Stimulated activated CD4-positive, alpha-beta T cell treated with anti-CD3 and anti-CD28 coated beads, Interleukin-1b, Interleukin-23, amount 100 ng/mL, for 1 hour (primary cell): ENCODE results near the gene RRP1B.
"Not testable (repeated sequence)": the region's sequence is repeated elsewhere in the genome, so short reads cannot be mapped to it uniquely, and the experiment has no call there.

ENCODE experiments used
- DNase-seq, 2 donors: peaks; one replicate each; pipeline ENCODE4 v3.0.0-alpha.2; 2020; ENCODE audit warnings: low read depth in 2 of 2

Gene RRP1B

DNA sequence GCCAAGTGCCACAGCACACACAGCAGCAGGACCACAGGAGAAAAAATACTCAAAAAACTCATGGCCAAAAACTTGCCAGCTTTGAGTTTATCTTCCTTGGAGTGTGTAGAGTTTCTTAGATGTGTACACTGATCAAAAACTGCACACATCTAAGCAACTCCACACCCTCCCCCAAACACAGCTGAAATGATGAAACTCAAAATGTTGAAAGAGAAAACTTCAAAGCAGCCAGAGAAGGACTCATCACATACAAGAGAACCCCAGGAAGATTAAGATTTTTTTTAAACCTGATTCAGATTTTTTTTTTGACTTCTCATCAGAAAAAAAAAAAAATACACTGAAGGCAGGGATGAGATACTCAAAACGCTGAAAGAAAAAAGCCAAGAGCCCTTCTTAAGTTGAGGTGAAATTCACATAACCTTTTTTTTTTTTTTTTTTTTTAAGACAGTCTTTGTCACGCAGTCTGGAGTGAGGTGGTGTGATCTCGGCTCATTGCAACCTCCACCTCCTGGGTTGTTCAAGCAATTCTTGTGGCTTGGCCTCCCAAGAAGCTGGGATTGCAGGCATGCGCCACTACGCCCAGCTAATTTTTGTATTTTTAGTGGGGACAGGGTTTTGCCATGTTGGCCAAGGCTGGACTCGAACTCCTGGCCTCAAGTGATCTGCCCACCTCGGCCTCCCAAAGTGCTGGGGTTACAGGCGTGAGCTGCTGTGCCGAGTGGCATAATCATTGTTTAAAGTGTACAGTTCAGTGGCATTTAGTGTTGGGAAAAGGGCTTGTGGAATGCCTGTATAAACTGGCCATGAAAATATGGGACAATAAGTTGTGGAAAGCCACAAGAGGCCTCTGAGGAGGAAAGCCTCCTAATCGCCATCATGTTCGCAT is 38.6 kb downstream of the RRP1B start:
- DNase-seq = no peak

GRCh38 chr21:43699492-43699777 is 40.1 kb downstream of the RRP1B start:
- not testable (repeated sequence) for DNase-seq

GRCh38 chr21:43699933-43700599 is 40.7 kb downstream of the RRP1B start:
- no peak for DNase-seq

DNA sequence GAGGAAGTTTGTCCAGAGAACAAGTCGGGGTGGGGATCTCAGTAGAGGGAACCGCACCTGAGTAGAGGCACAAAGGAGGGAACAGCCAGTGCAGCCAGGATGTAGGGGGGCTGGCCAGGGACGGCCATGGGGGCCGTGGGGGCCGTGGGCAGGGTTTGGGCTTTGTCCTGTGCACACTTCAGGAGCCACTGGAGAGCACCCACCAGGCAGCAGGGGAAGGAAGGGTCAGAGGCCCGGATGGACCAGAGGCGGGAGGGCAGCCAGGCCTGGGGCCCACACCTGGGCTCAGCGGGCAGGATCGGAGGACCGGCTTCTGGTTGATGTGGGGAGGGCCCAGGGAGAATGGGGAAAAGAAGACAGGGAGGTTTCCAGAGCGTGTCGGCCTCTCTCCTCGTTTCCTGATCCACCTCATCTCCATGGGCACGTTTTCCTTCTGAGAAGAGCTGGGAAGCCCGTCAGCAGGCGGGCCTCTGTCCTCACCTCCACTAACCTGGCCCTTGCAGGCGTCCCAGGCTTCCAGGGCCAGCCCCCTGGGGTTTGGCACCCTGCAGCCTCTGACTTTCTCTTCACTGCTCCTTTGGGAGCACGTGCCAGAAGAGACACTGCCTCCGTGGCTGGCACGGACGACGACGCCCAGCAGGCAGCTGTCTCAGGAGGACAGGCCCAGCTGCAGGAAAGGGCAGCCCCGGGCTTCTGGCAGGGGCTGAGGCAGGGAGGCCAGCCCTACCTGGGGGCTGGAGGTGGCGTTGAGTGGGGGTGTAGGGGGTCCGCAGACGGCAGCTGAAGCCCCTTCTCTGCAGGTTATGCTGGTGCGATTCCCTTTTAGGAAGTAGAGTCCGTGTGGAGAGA is 42.8 kb downstream of the RRP1B start:
- DNase-seq = no peak

DNA sequence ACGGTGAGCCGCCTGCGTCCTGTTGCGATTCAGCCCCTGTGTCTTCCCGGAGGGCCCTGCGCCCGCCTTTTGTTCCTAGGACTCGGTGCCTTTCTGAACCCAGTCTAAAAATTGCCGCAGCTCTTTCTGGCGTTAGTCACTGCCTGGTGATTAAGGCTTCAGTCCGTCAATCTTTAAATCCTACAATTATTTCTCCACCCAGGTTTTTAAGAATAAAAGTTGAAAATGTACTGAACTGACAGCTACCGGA is 43.4 kb downstream of the RRP1B start:
- no peak for DNase-seq

GRCh38 chr21:43703035-43703880 is 43.9 kb downstream of the RRP1B start:
- DNase-seq = no peak

- no peak for DNase-seq
These were observed 48.1 kb downstream of the RRP1B start for GRCh38 chr21:43707462-43707861.

DNA sequence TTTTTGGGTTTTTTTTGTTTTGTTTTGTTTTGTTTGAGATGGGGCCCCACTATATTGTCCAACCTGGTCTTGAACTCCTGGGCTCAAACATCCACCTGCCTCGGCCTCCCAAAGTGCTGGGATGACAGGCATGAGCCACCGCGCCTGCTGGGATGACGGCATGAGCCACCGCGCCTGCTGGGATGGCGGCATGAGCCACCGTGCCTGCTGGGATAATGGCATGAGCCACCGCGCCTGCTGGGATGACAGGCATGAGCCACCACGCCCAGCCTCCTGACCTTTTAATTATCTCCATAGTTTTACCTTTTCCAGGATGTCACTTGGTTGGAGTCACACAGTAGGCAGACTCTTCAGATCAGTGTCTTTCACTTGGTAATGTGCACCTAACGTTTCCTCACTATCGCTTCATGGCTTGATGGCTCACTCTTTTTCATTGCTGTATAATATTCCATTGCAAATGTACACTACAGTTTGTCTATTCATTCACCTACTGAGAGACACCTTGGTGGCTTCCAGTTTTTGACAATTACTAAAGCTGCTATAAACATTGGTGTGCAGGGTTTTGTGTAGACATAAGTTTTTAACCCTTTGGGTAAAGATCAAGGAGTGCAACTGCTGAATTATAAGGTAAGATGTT is 49.5 kb downstream of the RRP1B start:
- DNase-seq = no peak

- no peak for DNase-seq
These were observed 53.0 kb downstream of the RRP1B start for GRCh38 chr21:43712268-43712942.

- DNase-seq = not testable (repeated sequence)
These were observed 53.8 kb downstream of the RRP1B start for GRCh38 chr21:43713123-43713522.

DNA sequence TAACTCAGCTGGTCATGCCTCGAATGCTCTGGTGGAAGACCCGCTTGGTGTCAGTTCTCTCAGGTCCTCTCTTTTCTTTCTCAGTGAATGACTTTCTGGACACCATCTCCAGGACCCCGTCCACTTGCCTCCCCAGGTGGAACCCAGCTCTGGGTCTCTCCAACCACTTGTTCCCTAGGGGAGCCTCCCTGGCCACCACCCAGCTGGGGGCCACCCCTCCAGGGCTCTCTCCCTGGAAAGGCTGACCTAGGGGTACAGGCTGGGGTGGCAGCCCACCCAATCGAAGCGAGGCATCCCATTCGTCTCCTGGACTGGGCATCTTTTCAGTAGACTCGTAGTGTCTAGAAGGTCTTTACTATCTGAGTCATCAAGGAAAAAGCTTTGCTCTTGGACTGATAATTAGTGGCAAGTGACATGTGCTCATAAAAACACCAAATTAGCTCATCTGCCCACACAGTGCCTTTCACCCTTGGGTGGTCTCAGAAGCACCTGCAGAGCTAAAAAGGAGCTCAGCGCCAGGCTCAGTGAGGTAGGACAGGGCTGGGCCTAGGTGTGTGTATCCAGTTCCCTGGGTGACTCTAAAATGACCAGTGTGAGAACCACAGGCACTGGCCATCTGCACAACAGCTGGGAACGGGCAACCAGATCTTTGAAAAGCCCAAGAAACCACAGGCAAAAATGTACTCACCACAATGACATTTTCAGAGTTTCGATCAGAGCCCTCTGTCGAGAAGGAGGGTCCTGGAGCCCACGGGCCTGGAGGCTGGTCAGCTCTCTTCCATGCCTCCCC is 57.2 kb downstream of the RRP1B start:
- no peak for DNase-seq

DNA sequence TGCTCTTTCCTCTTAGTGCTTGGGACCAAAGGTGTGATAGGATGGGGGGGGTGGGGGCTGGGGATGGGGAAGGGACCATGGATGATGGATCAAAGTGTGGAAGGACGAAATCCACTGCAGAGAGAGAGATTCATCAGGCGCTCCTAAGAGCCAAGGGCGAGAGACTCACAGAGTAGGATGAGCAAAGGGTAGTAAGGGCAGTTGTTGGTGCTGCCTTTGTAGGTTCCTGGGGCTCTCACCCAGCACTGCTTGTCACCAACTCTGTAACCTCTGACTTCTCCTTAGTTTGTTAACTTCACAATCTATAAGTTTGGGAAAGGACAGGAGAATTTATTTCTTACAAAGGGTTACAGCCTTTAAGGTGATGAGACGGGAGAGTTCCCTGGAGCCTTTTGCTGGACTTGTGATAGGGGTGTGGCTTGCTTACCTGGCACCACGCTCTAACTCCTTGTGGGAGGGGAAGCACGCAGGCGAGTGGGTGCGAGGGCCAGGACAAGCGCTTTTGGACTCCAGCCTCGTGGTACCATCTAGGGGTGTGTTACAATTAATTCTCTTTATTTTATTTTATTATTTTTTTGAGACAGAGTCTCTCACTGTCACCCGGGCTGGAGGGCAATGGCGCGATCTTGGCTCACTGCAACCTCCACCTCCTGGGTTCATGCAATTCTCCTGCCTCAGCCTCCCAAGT is 58.0 kb downstream of the RRP1B start:
- DNase-seq = no peak

DNA sequence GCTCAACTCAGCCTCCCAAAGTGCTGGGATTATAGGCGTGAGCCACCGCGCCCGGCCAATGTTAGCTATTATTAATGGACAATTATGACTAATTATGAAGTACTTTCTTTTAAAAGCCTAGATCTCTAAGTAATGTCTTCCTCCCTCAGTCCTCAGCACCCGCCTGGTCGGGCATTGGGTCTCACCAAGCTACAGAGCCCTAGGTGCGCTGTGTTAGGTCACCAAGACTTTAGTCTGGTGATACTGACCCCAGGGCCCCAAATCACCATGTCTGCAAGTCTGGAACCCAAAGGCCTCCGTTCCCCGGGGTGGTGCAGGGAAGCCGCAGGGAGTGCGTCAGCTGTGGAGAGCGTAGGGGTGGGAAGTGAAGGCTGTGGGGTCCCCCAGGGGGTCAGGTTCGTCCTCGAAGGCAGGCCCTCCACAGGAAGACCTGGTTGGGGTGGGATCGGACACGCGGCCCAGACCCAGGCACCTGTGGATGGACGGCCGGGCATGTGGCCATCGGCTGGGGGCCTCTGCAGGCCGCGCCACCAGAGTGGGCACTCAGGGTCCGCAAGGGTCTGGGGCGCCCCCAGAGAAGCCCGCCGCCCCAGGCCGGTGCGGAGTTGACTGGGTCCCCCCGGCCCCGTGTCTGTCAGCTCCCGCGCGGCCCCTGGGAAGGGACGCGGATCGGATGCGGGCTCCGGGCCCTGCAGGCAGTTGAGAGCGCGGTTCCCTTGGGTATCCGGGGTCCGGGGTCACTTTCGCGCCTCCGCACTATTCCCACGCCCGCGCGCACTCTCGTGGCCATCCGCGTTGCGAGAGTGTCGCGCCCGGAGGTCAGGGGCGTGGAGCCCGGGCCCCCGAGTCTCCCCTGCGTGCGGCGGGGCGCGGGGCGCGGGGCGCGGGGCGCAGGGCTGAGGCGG is 58.9 kb downstream of the RRP1B start:
- no peak for DNase-seq

DNA sequence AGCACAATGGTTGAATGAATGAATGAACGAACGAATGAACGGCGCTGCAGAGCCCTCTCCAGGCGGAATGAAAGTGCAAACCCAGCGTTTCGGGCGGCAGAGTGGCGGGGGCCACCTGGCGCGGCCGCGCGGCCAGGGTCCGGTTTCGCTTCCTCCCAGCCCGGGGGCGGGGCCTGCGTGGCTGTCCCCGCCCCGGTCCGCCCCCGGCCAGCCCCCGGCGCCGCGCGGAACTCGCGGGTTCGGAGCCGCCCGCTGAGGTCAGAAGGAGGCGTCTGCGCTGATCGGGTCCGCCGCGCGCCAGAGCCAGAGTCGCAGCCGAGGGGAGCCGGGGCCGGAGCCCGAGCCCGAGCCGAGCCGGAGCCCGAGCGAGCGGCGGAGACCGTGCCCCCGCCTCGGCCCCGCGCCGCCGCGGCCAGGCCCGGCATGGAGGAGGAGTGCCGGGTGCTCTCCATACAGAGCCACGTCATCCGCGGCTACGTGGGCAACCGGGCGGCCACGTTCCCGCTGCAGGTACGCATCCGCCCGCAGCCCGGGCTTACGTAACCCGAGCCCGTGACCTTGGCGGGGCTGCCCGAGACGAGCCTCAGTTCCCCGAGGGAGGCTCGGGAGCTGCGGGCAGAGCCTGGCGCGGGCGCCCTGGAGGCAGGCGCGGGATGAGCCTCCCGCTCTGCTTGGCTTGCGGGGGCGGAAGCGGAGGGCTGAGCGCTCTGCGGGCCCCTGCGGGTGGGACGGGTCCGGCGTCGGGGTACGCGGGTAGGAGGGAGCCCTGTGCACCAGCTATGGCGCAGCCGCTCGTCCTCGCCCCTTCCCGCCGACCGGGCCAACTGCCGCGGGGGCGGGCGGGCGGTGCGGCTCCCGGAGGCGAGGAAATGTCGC is 59.8 kb downstream of the RRP1B start, which contains the start of gene PDXK:
TSS of gene PDXK (plus strand) at position 258 of the 876 bp plus-strand sequence. CDS start at position 424, 166 bp downstream.
- peak; percentile 38 to 47 for DNase-seq

DNA sequence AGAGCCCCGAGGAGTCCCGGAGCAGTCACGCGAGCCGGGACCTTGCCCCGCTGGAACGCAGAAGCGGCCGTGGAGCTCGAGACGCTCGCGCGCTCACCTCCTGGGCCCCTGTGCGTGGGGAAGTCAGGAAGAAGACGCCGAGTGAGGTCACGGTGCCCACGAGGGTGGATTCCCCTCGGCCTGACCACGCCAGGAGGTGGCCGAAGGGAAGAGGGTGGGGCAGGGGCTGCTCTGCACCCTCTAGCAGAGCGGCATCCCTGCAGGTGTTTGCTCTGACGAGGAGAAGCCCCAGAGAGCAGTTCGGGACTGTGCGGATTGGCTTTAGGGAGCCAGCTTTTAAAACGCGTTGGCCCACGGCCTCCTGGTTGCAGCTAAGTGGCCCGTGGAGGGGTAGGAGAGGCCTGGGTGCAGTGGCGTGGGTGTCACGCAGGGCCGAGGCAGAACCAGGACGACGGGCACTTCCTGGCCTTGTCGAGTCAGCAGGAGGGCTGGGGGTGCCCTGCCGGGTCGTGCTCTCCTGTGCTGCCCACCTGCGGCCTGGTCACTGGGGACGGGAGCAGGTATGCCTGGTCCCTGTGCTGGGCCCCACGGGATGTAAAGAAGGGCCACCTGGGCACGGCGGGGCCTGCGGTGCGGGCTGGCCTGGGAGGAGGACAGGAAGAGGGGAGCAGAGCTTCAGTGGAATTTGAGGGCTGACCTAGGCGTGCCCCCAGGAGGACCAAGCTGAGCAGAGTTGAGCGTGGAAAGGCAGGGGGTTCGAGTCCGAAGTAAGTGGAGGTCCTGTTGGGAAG is 60.6 kb downstream of the RRP1B start:
- no peak for DNase-seq

- DNase-seq = no peak
These were observed 61.3 kb downstream of the RRP1B start for GRCh38 chr21:43720539-43721166.
